HEK293T (cell line): ENCODE results near the gene TNPO1.

Experiments
- CTCF ChIA-PET: fragments of 350-600 bp; formaldehyde crosslinking; extraction: SDS; loops from one replicate; lab custom pipeline; 2021; ENCODE audit warnings: antibody characterized with exemption, inconsistent platforms; lab: Yijun Ruan, JAX
- POLR2A ChIA-PET: fragments of 350-600 bp; formaldehyde crosslinking; extraction: SDS; loops from one replicate; lab custom pipeline; 2020; ENCODE audit warnings: antibody characterized with exemption, inconsistent platforms; lab: Yijun Ruan, JAX
- DNase-seq: peaks from one replicate; pipeline ENCODE4 v3.0.0; 2012; ENCODE audit warnings: mixed read lengths; ENCODE audit errors: extremely low spot score
- ARNT ChIP-seq: fragments of 450-650 bp; IDR thresholded peaks from 2 replicates; pipeline ENCODE4 v1.6.1; 2017; ENCODE audit warnings: mild to moderate bottlenecking
- BHLHE40 ChIP-seq: fragments of 450-650 bp; IDR thresholded peaks from 2 replicates; pipeline ENCODE4 v1.6.1; 2016; ENCODE audit warnings: mild to moderate bottlenecking, moderate library complexity, borderline replicate concordance
- CTBP1 ChIP-seq: fragments of 450-650 bp; IDR thresholded peaks from 2 replicates; pipeline ENCODE4 v1.6.1; 2016; ENCODE audit warnings: borderline replicate concordance
- ELF4 ChIP-seq: fragments of 450-650 bp; IDR thresholded peaks from 2 replicates; pipeline ENCODE4 v1.6.1; 2017; ENCODE audit warnings: antibody characterized with exemption
- FOXA1 ChIP-seq: fragments of 450-650 bp; IDR thresholded peaks from 2 replicates; pipeline ENCODE4 v1.6.1; 2016; ENCODE audit warnings: mild to moderate bottlenecking
- FOXK2 ChIP-seq: fragments of 450-650 bp; IDR thresholded peaks from 2 replicates; pipeline ENCODE4 v1.6.1; 2016; ENCODE audit warnings: mild to moderate bottlenecking
- FOXM1 ChIP-seq: fragments of 450-650 bp; IDR thresholded peaks from 2 replicates; pipeline ENCODE4 v1.6.1; 2017; ENCODE audit warnings: mild to moderate bottlenecking, borderline replicate concordance
- HDGF ChIP-seq: fragments of 450-650 bp; IDR thresholded peaks from 2 replicates; pipeline ENCODE4 v1.6.1; 2017; ENCODE audit warnings: antibody characterized with exemption, borderline replicate concordance
- L3MBTL2 ChIP-seq: fragments of 450-650 bp; conservative IDR thresholded peaks from 2 replicates; pipeline ENCODE4 v1.6.1; 2016; ENCODE audit warnings: mild to moderate bottlenecking
- LEF1 ChIP-seq: fragments of 450-650 bp; IDR thresholded peaks from 2 replicates; pipeline ENCODE4 v1.6.1; 2017; ENCODE audit warnings: mild to moderate bottlenecking, borderline replicate concordance
- NFRKB ChIP-seq: fragments of 450-650 bp; IDR thresholded peaks from 2 replicates; pipeline ENCODE4 v1.6.1; 2016; ENCODE audit warnings: mild to moderate bottlenecking, moderate library complexity
- PKNOX1 ChIP-seq: fragments of 450-650 bp; IDR thresholded peaks from 2 replicates; pipeline ENCODE4 v1.6.1; 2016
- SP1 ChIP-seq: fragments of 450-650 bp; IDR thresholded peaks from 2 replicates; pipeline ENCODE4 v1.6.1; 2017
- SUZ12 ChIP-seq: fragments of 450-650 bp; IDR thresholded peaks from 2 replicates; pipeline ENCODE4 v1.6.1; 2016; ENCODE audit warnings: mild to moderate bottlenecking
- TARDBP ChIP-seq: fragments of 450-650 bp; IDR thresholded peaks from 2 replicates; pipeline ENCODE4 v1.6.1; 2016
- ZNF384 ChIP-seq: fragments of 450-650 bp; IDR thresholded peaks from 2 replicates; pipeline ENCODE4 v1.6.1; 2016

TNPO1 gene

GRCh38 chr5:72821776-72822175 is 5.3 kb downstream of the TNPO1 start:
- POLR2A ChIA-PET: no interaction called here
- CTCF ChIA-PET: interaction anchor here (0.5 kb wide), 1 partner anchor 13 kb away, joined by 5 read pairs; no protein-coding TSS in a partner anchor
- no peak for DNase-seq
- no peak for TF ChIP-seq BHLHE40
- TF ChIP-seq SP1: no peak
- TF ChIP-seq ARNT: no peak
- TF ChIP-seq CTBP1: no peak
- TF ChIP-seq ZNF384: no peak
- no peak for TF ChIP-seq PKNOX1
- TF ChIP-seq ELF4: no peak
- no peak for TF ChIP-seq TARDBP
- no peak for TF ChIP-seq NFRKB
- TF ChIP-seq L3MBTL2: no peak
- no peak for TF ChIP-seq FOXA1
- no peak for TF ChIP-seq HDGF
- no peak for TF ChIP-seq FOXM1
- no peak for TF ChIP-seq SUZ12

- TF ChIP-seq SP1: no peak
- TF ChIP-seq ELF4: no peak
- no peak for TF ChIP-seq ZNF384
- no peak for TF ChIP-seq TARDBP
- TF ChIP-seq SUZ12: no peak
- TF ChIP-seq L3MBTL2: no peak
- no peak for TF ChIP-seq FOXK2
- ChIA-PET POLR2A (no interaction called here), CTCF (no interaction called here)
- no peak for DNase-seq
Observed at GRCh38 chr5:72822944-72823343, 6.5 kb downstream of the TNPO1 start.

GRCh38 chr5:72829707-72830106 is 13.2 kb downstream of the TNPO1 start:
- DNase-seq: no peak
- TF ChIP-seq FOXA1: no peak
- no peak for TF ChIP-seq TARDBP
- TF ChIP-seq LEF1: no peak
- no peak for TF ChIP-seq ARNT
- no peak for TF ChIP-seq HDGF
- no peak for TF ChIP-seq CTBP1
- no peak for TF ChIP-seq FOXK2
- no peak for TF ChIP-seq NFRKB
- TF ChIP-seq ZNF384: no peak
- TF ChIP-seq FOXM1: no peak
- no peak for TF ChIP-seq SUZ12
- TF ChIP-seq SP1: no peak
- no peak for TF ChIP-seq PKNOX1
- no peak for TF ChIP-seq ELF4
- TF ChIP-seq BHLHE40: no peak
- TF ChIP-seq L3MBTL2: no peak
- CTCF ChIA-PET: interaction anchor here (0.5 to 2.2 kb wide), 2 partner anchors 11 to 138 kb away, joined by 4 to 12 read pairs; no protein-coding TSS in a partner anchor
- POLR2A ChIA-PET: no interaction called here

GRCh38 chr5:72830362-72830761 is 13.9 kb downstream of the TNPO1 start:
- ChIA-PET POLR2A (no interaction called here), CTCF (interaction anchor here (2.2 kb wide), 1 partner anchor 12 kb away, joined by 12 read pairs; no protein-coding TSS in a partner anchor)
- no peak for DNase-seq
- TF ChIP-seq L3MBTL2 (no peak), SP1 (no peak), ZNF384 (no peak), HDGF (no peak), LEF1 (no peak), PKNOX1 (no peak), FOXA1 (no peak), BHLHE40 (no peak), SUZ12 (no peak), NFRKB (no peak), FOXM1 (no peak), ARNT (no peak), FOXK2 (no peak), CTBP1 (no peak), ELF4 (no peak), TARDBP (no peak)

- ChIA-PET POLR2A (no interaction called here), CTCF (no interaction called here)
- TF ChIP-seq ARNT (no peak), L3MBTL2 (no peak), ZNF384 (no peak), TARDBP (no peak), SP1 (no peak), PKNOX1 (no peak), BHLHE40 (no peak), HDGF (no peak), FOXA1 (no peak), FOXK2 (no peak), LEF1 (no peak), NFRKB (no peak), ELF4 (no peak), FOXM1 (no peak)
- no peak for DNase-seq
Observed at GRCh38 chr5:72831685-72832084, 15.2 kb downstream of the TNPO1 start.
